SKM-1 (cell line): Measurements from ENCODE around the gene PTPRN2.
"Not testable (repeated sequence)": the region's sequence is repeated elsewhere in the genome, so short reads cannot be mapped to it uniquely, and the experiment has no call there.

Experiments used
- DNase-seq: peaks from one replicate; lab custom pipeline; 2025; ENCODE audit not compliant: unreplicated experiment; lab: John Stamatoyannopoulos, UW

Gene PTPRN2

GRCh38 chr7:158447151-158447505, 140.5 kb downstream of the PTPRN2 start:
- no peak for DNase-seq

- DNase-seq: no peak
Measured at GRCh38 chr7:158446706-158447105, 140.9 kb downstream of the PTPRN2 start.

GRCh38 chr7:158446281-158446680, 141.3 kb downstream of the PTPRN2 start:
- DNase-seq: no peak

- no peak for DNase-seq
Measured at GRCh38 chr7:158445421-158446175, 142.0 kb downstream of the PTPRN2 start.

- DNase-seq: no peak
Measured at GRCh38 chr7:158444501-158445420, 142.9 kb downstream of the PTPRN2 start.

- DNase-seq: no peak
Measured at GRCh38 chr7:158443688-158444483, 143.7 kb downstream of the PTPRN2 start.

GRCh38 chr7:158443014-158443687, 144.5 kb downstream of the PTPRN2 start:
- DNase-seq: no peak

- no peak for DNase-seq
Measured at GRCh38 chr7:158442260-158442659, 145.4 kb downstream of the PTPRN2 start.

- DNase-seq: no peak
Measured at GRCh38 chr7:158439035-158439434, 148.6 kb downstream of the PTPRN2 start.

- DNase-seq: no peak
Measured at GRCh38 chr7:158432369-158433341, 155.0 kb downstream of the PTPRN2 start.

GRCh38 chr7:158431941-158432347, 155.7 kb downstream of the PTPRN2 start:
- DNase-seq: no peak

- DNase-seq: no peak
Measured at GRCh38 chr7:158431055-158431940, 156.3 kb downstream of the PTPRN2 start.

GRCh38 chr7:158430308-158431034, 157.2 kb downstream of the PTPRN2 start:
- no peak for DNase-seq

- DNase-seq: no peak
Measured at GRCh38 chr7:158428837-158429753, 158.5 kb downstream of the PTPRN2 start.

- DNase-seq: no peak
Measured at GRCh38 chr7:158428131-158428836, 159.3 kb downstream of the PTPRN2 start.

- not testable (repeated sequence) for DNase-seq
Measured at GRCh38 chr7:158425676-158426075, 161.9 kb downstream of the PTPRN2 start.
